CD14-positive monocyte (primary cell): ENCODE data around the gene OPRM1. TPM values are rescaled to one million over a fixed set of nuclear protein-coding genes. Genes with fewer than 3 reads are reported as not detected.

ENCODE experiments used
- DNase-seq, 3 donors: peaks; one replicate each; pipeline ENCODE4 v3.0.0-alpha.2; 2011 to 2022
- H2AFZ ChIP-seq: 2 replicates; pipeline ENCODE4 v1.6.0; 2012; ENCODE audit warnings: mild to moderate bottlenecking, low read depth, low read length, inconsistent platforms; ENCODE audit not compliant: insufficient read depth, poor library complexity, severe bottlenecking
- H3K27ac ChIP-seq, 2 donors: 1 replicate in 1 of 2; 2 replicates in 1 of 2; pipeline ENCODE4 v1.5.1; 2012 to 2013; ENCODE audit warnings: low read length in 2 of 2, control low read depth in 1 of 2, inconsistent platforms in 1 of 2, low read depth in 1 of 2, mild to moderate bottlenecking in 1 of 2
- H3K27me3 ChIP-seq, 2 donors: one replicate each; pipeline versions ENCODE4 v1.6.0 to v1.6.1; 2011 to 2013; ENCODE audit warnings: low read length in 2 of 2; ENCODE audit not compliant: control insufficient read depth in 2 of 2, insufficient read depth in 2 of 2
- H3K36me3 ChIP-seq, 2 donors: replicated peaks in 1 of 2; 1 replicate in 1 of 2; 2 replicates in 1 of 2; pipeline versions ENCODE4 v1.5.1 to v1.6.1; 2012 to 2013; ENCODE audit warnings: low read length in 2 of 2, control low read depth in 1 of 2, inconsistent platforms in 1 of 2, mild to moderate bottlenecking in 1 of 2; ENCODE audit not compliant: insufficient read depth in 2 of 2, control insufficient read depth in 1 of 2
- H3K4me1 ChIP-seq, 2 donors: 1 replicate in 1 of 2; 2 replicates in 1 of 2; pipeline versions ENCODE4 v1.5.1 to v1.6.1; 2012 to 2013; ENCODE audit warnings: low read length in 2 of 2, control low read depth in 1 of 2, inconsistent platforms in 1 of 2, mild to moderate bottlenecking in 1 of 2, moderate library complexity in 1 of 2; ENCODE audit not compliant: insufficient read depth in 2 of 2, control insufficient read depth in 1 of 2
- H3K4me2 ChIP-seq: replicated peaks from 2 replicates; pipeline ENCODE3; 2012; ENCODE audit warnings: low read length, moderate library complexity, mild to moderate bottlenecking; ENCODE audit not compliant: poor library complexity, severe bottlenecking; ENCODE audit errors: extremely low read depth
- H3K4me3 ChIP-seq, 3 experiments: fragments of 200-600 bp in 1 of 3; sonication (generic) in 1 of 3; replicated peaks in 1 of 3; 1 replicate in 2 of 3; 2 replicates in 1 of 3; pipeline ENCODE4 v1.5.1; 2011 to 2013; ENCODE audit warnings: low read length in 3 of 3, mild to moderate bottlenecking in 3 of 3, control low read depth in 2 of 3, low read depth in 2 of 3, inconsistent platforms in 1 of 3, moderate library complexity in 1 of 3
- H3K79me2 ChIP-seq: 2 replicates; pipeline ENCODE4 v1.6.0; 2012; ENCODE audit warnings: mild to moderate bottlenecking, control low read depth, inconsistent platforms, low read length, moderate library complexity; ENCODE audit not compliant: insufficient read depth
- H3K9ac ChIP-seq: 2 replicates; pipeline ENCODE4 v1.6.0; 2017; ENCODE audit warnings: low read length, mild to moderate bottlenecking; ENCODE audit not compliant: insufficient read depth, poor library complexity, severe bottlenecking
- H3K9me3 ChIP-seq, 2 donors: replicated peaks in 1 of 2; 1 replicate in 1 of 2; 2 replicates in 1 of 2; pipeline versions ENCODE4 v1.5.1 to v1.6.1; 2012 to 2013; ENCODE audit warnings: low read length in 2 of 2, control low read depth in 1 of 2; ENCODE audit not compliant: control insufficient read depth in 1 of 2, insufficient read depth in 1 of 2
- H4K20me1 ChIP-seq: 2 replicates; pipeline ENCODE4 v1.6.0; 2012; ENCODE audit warnings: mild to moderate bottlenecking, low read length, control low read depth, moderate library complexity; ENCODE audit not compliant: insufficient read depth
- H3K27ac Mint-ChIP-seq, 7 donors: one replicate each; pipeline ENCODE4 v1.8.0; 2020; ENCODE audit warnings: mild to moderate bottlenecking in 7 of 7, mixed read lengths in 7 of 7, moderate library complexity in 6 of 7, inconsistent platforms in 2 of 7
- H3K27me3 Mint-ChIP-seq, 3 donors: one replicate each; pipeline ENCODE4 v1.8.0; 2021 to 2022; ENCODE audit warnings: low read depth in 3 of 3, mild to moderate bottlenecking in 3 of 3, mixed read lengths in 3 of 3, moderate library complexity in 3 of 3, inconsistent platforms in 1 of 3
- H3K36me3 Mint-ChIP-seq, 2 donors: one replicate each; pipeline ENCODE4 v1.8.0; 2020; ENCODE audit warnings: mixed read lengths in 2 of 2, inconsistent platforms in 1 of 2, mild to moderate bottlenecking in 1 of 2
- H3K4me1 Mint-ChIP-seq: one replicate; pipeline ENCODE4 v1.8.0; 2020; ENCODE audit warnings: mild to moderate bottlenecking, mixed read lengths
- H3K4me3 Mint-ChIP-seq, 2 donors: one replicate each; pipeline ENCODE4 v1.8.0; 2020; ENCODE audit warnings: mild to moderate bottlenecking in 2 of 2, mixed read lengths in 2 of 2, moderate library complexity in 1 of 2
- H3K9me3 Mint-ChIP-seq, 7 donors: one replicate each; pipeline ENCODE4 v1.8.0; 2020 to 2022; ENCODE audit warnings: mixed read lengths in 7 of 7, mild to moderate bottlenecking in 6 of 7, moderate library complexity in 6 of 7, inconsistent platforms in 2 of 7
- WGBS: methylation state at CpG from one replicate; pipeline ENCODE4 v1.1.5; 2013; ENCODE audit warnings: missing lambda C conversion rate; ENCODE audit not compliant: insufficient coverage; 5-methylcytosine and 5-hydroxymethylcytosine counted together
- intact Hi-C, 2 donors: fragments of 100-400 bp; cut with micrococcal nuclease; formaldehyde crosslinking; loops; one replicate each; pipeline versions ENCODE4 v1.15.0 to v1.15.1; 2023
- polyA plus RNA-seq, 3 donors: library from polyadenylated mRNA; depleted of rRNA in 1 of 3; unstranded in 2 of 3; stranded (reverse) in 1 of 3; fragments of 300-500 nt in 2 of 3; fragments of >200 nt in 1 of 3; fragmentation: Illumina TruSeq in 2 of 3; gene quantifications; 1 replicate in 2 of 3; 2 replicates in 1 of 3; pipeline ENCODE4 v1.2.3, GENCODE V29; 2012 to 2021
- TF ChIP-seq, protein P1 (sequence below): fragments of 200-600 bp; IDR thresholded peaks from one replicate; pipeline ENCODE4 v1.8.0; 2022; ENCODE audit warnings: antibody characterized with exemption, mild to moderate bottlenecking

Gene OPRM1
- polyA plus RNA-seq, 3 donors: not detected

DNA sequence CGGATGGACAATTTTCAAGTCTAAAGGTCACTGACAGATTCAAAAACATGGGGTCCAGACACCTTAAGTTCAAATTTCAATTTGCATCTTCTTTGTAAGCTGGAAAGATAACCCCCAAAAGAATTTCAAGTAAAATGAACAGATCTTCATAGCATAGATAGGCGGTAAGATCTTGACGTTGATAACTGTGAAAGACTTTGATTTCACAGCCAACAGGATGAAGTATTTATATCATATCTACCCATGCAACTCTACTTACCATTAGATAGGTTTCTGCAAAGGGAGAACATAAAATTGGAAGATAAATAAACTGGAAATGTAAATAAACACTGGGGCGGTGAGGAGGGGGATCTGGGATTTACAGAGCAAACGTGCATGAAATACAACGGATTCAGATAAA lies 179.7 kb downstream of the OPRM1 start:
- Histone ChIP-seq H3K9ac (no peak overlapping the region), H3K9me3 (no peaks in the 10 kb centered on the region), H3K36me3 (peaks cover 72 to 90% of the 10 kb centered on the region in 2 donors), H3K4me2 (no peak overlapping the region), H3K4me3 (no peak overlapping the region), H4K20me1 (peaks cover 25% of the 10 kb centered on the region), H3K79me2 (peaks cover 4% of the 10 kb centered on the region), H3K27me3 (no peaks in the 10 kb centered on the region), H3K27ac (peak overlapping the region in 1 of 2 donors; percentile 60), H2AFZ (no peak overlapping the region), H3K4me1 (no peaks in the 10 kb centered on the region)
- no peak for DNase-seq
- H3K36me3 Mint-ChIP-seq: peaks cover 74 to 92% of the 10 kb centered on the region in 2 donors
- intact Hi-C loops: no loop called here
- TF ChIP-seq, protein P1, sequence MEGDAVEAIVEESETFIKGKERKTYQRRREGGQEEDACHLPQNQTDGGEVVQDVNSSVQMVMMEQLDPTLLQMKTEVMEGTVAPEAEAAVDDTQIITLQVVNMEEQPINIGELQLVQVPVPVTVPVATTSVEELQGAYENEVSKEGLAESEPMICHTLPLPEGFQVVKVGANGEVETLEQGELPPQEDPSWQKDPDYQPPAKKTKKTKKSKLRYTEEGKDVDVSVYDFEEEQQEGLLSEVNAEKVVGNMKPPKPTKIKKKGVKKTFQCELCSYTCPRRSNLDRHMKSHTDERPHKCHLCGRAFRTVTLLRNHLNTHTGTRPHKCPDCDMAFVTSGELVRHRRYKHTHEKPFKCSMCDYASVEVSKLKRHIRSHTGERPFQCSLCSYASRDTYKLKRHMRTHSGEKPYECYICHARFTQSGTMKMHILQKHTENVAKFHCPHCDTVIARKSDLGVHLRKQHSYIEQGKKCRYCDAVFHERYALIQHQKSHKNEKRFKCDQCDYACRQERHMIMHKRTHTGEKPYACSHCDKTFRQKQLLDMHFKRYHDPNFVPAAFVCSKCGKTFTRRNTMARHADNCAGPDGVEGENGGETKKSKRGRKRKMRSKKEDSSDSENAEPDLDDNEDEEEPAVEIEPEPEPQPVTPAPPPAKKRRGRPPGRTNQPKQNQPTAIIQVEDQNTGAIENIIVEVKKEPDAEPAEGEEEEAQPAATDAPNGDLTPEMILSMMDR: no peak
- no peaks in the 10 kb centered on the region for H3K27me3 Mint-ChIP-seq
- 100% methylated on average over 2 of the region's 6 CpGs for WGBS
- H3K27ac Mint-ChIP-seq: peak overlapping the region in 2 of 7 donors; percentile 5 to 41
- no peaks in the 10 kb centered on the region for H3K9me3 Mint-ChIP-seq
- peaks cover 9% of the 10 kb centered on the region for H3K4me1 Mint-ChIP-seq
- no peak overlapping the region for H3K4me3 Mint-ChIP-seq

DNA sequence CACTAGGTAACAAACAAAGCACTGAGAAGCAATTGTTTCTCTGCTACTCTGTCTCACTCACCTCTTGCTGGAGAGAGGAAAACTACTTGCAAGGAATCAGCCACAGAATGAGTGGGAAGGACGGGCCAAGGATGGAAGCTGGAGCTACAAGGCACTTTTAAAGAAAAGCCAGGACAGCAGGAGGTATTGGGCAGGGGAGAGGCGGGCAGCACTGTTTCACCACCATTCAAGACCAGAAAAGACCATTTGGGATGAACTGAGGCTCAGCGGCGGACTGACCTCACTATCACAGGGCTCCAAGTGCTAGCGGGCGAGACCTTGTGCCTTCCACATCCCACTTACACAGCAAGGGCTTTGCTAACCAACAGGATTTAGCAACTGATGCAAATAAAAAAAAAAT lies 180.2 kb downstream of the OPRM1 start:
- Histone ChIP-seq H3K36me3 (peaks cover 71 to 90% of the 10 kb centered on the region in 2 donors), H3K79me2 (peaks cover 6% of the 10 kb centered on the region), H3K4me2 (no peak overlapping the region), H3K4me1 (no peaks in the 10 kb centered on the region), H3K4me3 (no peak overlapping the region), H3K27ac (peak overlapping the region in 1 of 2 donors; percentile 60), H2AFZ (no peak overlapping the region), H4K20me1 (peaks cover 28% of the 10 kb centered on the region), H3K9ac (no peak overlapping the region), H3K27me3 (no peaks in the 10 kb centered on the region), H3K9me3 (no peaks in the 10 kb centered on the region)
- Mint-ChIP-seq H3K9me3 (no peaks in the 10 kb centered on the region), H3K4me1 (peaks cover 9% of the 10 kb centered on the region), H3K27ac (peak overlapping the region in 2 of 7 donors; percentile 41 to 68), H3K4me3 (no peak overlapping the region), H3K36me3 (peaks cover 74 to 92% of the 10 kb centered on the region in 2 donors), H3K27me3 (no peaks in the 10 kb centered on the region)
- TF ChIP-seq, protein P1: no peak
- no peak for DNase-seq
- no CpG with 5 or more reads among the region's 6 CpGs for WGBS
- intact Hi-C loops: no loop called here
